Fibroblast of lung (primary cell): Measurements from ENCODE around the gene ADAMTS9.

ENCODE experiments used
- CTCF ChIP-seq, 2 donors: IDR thresholded peaks in 1 of 2; conservative IDR thresholded peaks in 1 of 2; 1 replicate in 1 of 2; 2 replicates in 1 of 2; pipeline ENCODE4 v1.5.1; 2011 to 2012; ENCODE audit warnings: low read length in 2 of 2, control low read depth in 1 of 2, inconsistent platforms in 1 of 2, low read depth in 1 of 2, mild to moderate bottlenecking in 1 of 2
- EZH2 ChIP-seq: IDR thresholded peaks from 2 replicates; pipeline ENCODE4 v1.5.1; 2012; ENCODE audit warnings: low read length, control low read depth, mild to moderate bottlenecking; ENCODE audit errors: missing control alignments

DNA sequence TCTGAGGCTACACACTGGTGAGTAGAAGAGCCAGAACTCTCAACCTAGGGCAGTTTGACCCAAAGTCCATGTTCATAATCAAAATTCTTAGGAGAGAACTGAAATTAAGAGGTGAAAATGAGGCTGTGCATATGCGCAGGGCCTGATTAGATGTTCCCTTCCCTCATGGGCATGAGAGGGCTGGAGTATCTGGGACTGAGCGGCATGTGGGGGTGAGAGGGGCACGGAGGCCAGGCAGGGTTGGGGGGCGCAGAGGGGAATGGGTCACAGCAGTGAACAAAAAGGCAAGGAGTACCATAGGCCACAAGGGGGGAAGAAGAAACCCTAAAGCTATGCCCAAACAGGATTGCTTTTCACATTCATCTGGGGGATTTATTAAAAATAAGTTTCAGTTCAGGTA, 31.3 kb downstream of the ADAMTS9 start:
- TF ChIP-seq CTCF (conservative IDR thresholded peaks at IDR 0.05 in 1 of 2, IDR thresholded peaks at IDR 0.05 in 1 of 2; ENCODE audit: low read depth in 1 of 2, low read length in 2 of 2) (no peak), EZH2 (no peak)
